Measurements from ENCODE around the gene PKN2.
A peak's percentile ranks its signal among the peaks of the same experiment; 100 is the strongest.

PKN2 gene

DNA sequence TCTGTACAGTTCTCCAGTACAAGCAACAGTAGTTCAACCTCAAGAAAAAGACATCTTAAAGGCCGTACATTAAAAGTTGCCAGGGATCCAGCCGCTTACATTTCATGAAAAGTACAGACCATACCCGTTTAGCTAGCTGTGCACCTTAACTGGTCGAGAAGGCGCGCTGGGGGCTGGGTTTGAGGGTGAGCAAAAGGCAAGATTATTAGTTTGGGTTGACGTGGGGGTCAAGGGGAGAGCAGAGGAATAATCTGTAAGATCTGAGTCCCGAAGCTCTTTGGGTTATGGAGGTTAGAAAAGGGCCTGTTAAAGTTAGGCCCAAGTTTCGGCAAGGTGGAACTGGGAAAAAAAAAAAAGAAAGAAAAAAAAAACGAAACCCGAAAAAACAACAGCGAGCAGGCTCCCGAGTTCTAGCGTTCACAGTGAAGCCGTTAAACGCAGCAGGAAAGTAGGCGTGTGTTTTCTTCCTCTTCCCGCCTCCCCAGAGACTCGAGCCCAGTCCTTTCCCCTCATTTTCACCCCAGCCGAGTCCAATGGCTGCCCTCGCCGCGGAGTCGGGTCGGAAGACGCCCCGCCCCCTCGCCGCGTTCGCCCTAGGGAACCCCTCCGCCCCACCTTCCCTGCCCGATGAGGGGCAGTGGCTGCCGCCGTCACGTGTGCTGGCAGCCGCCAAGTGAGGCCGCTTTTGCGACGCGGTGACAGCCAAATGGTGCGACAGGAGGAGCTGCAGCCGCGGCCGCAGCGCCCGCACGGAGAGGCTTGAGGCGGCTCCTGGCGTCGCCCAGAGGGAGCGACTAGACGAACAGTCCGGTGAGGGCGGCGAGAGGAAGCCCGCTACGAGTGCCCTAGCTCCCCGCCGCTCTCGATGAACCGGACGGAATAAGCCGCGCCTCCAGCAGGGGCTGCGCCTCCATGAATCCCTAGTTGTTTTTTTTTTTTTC lies at the start of gene PKN2:
TSS of gene PKN2 (plus strand) at position 733 of the 941 bp plus-strand sequence. CDS start 308 bp downstream, outside the sequence.
- DNase-seq: peak; percentile 97

DNA sequence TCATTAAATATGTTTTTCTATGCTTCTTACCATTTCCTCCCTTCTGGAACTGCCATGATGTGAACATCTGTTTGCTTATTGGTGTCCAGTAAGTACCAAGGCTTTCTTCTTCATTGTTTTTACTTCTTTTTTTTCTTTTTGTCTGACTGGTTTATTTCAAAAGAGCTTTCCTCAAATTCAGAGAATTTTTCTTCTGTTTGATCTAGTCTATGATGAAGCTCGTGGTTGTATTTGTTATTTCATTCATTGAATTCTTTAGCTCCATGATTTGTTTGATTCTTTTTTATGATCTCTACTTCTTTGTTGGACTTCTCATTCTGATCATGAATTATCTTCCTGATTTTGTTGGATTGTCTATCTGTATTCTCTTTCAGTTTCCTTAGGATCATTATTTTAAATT lies 49.5 kb upstream of the PKN2 start:
- no peak for DNase-seq

- DNase-seq: no peak
Measured at GRCh38 chr1:88640060-88640459, 44.0 kb upstream of the PKN2 start.

GRCh38 chr1:88645886-88646285 lies 38.2 kb upstream of the PKN2 start:
- no peak for DNase-seq

GRCh38 chr1:88646476-88647248 lies 37.4 kb upstream of the PKN2 start:
- DNase-seq: no peak

- no peak for DNase-seq
Measured at GRCh38 chr1:88647249-88647645, 36.8 kb upstream of the PKN2 start.

GRCh38 chr1:88647749-88648415 lies 36.2 kb upstream of the PKN2 start:
- DNase-seq: no peak

DNA sequence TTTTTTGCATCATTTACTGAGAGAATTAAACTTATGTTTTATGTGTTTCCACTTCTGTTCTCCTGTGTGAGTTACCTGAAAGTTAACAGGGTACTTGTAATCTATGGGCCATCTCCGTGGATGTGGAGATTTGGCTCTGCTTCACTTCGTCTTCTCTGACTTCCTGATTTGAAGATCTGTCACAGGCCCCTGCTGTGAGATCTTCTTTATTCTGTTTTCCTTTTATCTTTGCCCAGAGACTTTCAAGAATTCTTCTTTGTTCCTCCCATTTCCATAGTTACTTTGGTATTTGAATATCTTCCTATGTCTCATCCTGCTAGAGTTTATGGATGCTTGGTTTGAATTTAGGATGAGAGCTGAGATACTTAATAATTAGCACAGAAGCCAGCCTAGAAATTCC lies 35.4 kb upstream of the PKN2 start:
- DNase-seq: no peak

DNA sequence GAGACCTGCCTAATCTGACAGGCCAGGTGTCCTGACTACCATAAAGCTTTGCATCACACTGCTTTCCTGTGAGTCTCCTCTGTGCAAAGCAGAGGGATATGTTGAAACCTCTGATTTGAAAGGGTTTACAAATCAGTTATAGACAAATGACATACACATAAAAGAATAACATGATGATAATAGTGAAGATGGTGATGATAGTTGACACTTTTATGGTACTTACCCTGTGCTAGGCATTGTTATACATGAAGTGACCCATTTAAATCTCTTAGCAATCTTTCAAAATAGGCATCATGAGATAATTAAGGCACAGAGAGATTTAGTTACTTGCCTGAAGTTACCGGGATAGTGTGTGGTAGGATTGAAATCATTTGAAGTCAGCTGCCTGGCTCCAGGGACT lies 34.1 kb upstream of the PKN2 start:
- DNase-seq: no peak

GRCh38 chr1:88650676-88651418 lies 33.2 kb upstream of the PKN2 start:
- DNase-seq: no peak

GRCh38 chr1:88655140-88655539 lies 28.9 kb upstream of the PKN2 start:
- DNase-seq: no peak

DNA sequence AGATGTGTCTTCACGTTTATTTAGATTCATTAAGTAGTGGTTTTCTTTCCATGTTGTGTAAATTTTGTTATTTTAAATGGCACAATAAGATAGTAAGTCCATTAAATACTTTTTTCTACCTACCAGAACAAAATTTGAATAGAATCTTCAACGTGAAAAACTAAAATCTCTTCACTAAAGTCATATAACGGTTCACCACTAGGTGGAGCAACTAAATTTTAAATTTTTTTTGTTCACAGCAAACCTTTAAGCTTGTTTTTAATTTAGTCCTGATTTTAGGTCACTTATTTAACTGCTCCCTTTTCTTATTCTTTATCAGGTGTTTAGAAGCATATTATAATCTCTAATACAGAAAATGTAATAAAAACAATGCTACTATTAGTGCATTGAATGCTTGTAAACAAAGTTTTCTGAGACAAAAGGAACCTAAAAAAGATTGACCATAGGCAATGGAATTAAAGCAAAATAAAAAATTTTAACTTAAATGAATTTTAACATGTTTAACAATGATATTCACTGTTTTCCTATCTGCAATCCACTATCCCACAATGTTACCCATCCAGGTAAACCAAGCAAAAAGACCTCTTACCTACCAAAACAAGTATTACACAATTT lies 28.3 kb upstream of the PKN2 start:
- peak; percentile 29 for DNase-seq

DNA sequence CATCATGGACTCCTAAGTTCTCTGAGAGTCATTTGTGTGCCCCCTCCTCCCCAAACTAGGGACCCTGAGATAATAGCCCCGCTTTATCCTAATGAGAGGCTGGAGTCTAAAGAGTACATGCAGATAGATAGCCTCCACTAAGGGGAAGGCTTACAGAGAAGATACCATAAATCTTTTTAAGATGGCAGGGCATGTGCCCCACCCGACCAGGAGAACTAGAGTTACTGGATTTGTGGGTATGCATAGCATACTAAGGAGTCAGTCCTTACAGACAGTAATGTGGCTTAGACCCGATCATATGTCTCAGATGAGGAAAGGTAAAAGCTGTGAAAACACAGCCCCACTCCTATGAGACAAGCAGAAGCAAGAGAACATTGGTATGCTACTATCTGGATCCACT lies 25.7 kb upstream of the PKN2 start:
- DNase-seq: no peak

DNA sequence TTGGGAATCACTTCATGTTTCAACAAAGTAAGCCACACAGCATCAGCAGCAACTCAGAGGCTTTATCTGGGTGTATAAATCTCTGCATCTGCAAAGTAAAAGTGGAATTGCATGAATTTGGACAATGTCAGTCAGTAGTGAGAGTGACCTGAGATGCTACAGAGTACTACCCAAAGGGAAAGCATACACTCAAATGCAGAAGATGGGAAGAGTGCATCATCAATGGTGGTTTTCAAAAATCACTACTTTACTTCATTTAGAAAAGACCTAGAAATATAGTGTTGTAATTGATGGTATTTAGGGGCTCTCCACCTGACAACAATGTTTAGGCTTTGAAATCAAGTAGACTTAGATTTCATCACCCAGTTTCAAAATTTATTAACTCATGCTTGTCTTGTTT lies 24.5 kb upstream of the PKN2 start:
- DNase-seq: no peak

- DNase-seq: no peak
Measured at GRCh38 chr1:88661188-88661587, 22.9 kb upstream of the PKN2 start.

DNA sequence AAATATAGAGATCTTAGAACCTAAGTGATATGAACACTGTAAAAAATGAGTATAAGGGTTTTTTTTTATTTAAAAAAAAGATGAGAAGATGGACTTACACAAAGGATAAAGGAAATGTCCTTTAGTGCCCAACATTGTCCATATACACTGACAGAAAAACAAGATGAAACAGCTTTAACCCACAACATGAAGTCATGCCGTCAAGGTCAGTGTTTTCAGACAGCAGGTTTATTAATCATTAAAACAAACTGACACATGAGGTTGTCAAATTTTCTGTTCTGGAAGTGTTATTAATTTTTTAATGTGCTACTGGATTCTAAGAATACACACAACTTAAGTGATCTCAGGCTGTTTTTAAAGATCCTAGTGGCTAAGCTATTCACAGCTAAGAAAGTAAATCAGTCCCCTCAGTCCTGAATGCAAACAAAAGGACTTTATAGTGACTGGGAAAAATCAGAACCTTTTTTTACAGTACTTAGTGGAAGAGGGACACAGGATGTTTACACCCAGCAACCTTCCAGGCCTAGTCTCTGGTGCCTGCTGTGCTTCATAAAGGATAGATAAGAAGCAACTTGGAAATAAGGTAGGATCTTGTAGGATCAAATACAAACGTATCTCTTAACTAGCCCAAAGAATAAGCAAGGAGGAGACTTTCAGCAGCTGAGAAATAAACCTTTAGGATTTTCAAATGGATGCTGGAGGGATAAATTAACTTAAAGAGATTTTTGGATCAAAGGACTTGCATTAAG lies 21.9 kb upstream of the PKN2 start:
- no peak for DNase-seq

- DNase-seq: no peak
Measured at GRCh38 chr1:88662723-88663122, 21.4 kb upstream of the PKN2 start.

DNA sequence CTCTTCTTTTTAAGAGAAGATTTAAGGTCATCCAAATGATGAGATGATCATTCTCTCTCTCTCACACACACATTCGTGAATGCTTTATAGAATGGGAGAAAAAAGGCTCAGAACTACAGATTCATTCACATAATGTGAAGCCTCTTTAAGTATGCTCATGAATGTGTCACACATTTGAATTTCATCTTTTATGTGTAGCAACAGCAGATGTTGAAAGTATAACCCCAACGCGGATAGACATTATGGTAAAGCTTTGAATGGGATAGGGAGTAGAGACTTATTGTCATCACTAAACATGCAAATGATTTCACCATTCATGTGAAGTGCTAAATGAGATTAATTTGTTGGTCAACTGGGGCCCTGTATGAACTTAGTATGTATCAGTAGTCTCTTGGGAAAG lies 15.7 kb upstream of the PKN2 start:
- DNase-seq: no peak

- DNase-seq: no peak
Measured at GRCh38 chr1:88670462-88670861, 13.6 kb upstream of the PKN2 start.

DNA sequence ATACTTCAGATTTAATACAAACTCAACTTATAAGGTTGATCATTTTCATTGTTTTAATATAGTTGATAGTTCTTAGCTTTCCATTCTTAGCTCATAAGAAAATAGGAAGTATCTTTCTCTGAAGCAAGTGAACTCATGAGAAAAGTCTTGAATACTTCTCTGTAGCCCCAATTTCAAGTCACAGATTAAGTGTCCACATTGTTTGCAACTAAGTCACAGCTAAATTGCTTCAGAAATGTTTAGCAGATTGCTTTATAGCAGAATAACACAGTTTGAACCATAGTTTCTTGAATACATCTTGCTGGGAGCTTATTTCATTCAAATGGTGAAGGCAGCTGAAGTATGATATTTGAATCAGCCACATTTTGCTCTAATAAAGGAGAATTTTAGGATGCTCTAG lies 10.6 kb upstream of the PKN2 start:
- DNase-seq: no peak

DNA sequence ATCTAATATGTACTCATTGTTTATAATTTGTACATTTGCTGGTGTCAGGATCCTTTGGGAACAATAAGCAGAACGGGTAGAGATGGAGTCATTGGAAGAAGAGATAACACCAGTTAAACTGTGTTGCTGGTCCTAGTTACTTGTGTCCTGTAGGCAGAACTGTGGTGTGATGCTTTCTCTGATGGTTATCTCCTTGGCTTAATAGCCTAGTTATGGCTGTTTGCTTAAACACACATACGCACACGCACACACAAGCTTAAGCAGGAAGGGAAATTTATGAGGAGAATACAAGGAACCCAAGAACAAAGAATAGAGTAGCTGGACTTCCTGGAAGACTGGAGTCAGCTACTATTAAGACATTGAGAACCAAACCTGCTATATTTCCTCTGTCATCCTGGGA lies 5.7 kb upstream of the PKN2 start:
- no peak for DNase-seq

DNA sequence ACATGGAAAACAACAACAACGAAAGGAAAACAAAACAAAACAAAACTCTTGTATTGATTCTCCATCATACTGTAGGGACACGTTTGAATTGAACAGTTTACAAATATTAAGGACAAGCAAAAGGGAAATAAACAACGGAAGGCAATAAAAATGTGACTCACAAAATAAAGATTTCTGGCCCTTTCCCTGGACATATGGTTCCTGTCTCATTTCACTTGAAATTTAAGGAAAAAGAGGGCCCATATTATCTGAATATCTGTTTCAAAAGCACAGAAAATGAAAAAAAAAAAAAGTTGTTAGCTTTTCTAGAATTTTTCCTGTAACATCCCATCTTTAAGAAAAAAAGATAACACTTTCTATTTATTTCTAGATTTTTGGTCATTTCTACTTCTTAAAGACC lies 3.6 kb upstream of the PKN2 start:
- DNase-seq: no peak
